ENCODE data around the gene CDK14.
"Not testable (repeated sequence)": the region's sequence is repeated elsewhere in the genome, so short reads cannot be mapped to it uniquely, and the experiment has no call there.

The CDK14 gene

DNA sequence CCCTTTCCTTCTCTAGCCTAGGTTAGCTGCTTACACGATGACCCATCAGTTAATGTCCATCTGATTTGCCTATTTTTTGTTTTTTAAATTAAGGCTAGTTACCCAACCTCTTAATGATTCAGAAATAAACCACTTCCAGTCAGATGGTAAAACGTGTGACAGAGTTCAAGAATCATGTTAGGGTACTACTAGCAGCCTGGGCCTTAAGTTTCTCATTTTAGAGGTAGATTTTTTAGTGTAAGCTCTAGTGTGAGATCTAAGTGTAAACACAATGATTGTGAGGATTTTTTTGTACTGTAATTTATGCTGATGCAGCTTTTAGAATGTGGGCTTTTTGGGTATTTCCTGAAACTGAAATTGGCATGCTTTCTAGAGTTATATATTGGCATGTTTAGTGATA is 130.0 kb downstream of the CDK14 start:
- no peak for DNase-seq

DNA sequence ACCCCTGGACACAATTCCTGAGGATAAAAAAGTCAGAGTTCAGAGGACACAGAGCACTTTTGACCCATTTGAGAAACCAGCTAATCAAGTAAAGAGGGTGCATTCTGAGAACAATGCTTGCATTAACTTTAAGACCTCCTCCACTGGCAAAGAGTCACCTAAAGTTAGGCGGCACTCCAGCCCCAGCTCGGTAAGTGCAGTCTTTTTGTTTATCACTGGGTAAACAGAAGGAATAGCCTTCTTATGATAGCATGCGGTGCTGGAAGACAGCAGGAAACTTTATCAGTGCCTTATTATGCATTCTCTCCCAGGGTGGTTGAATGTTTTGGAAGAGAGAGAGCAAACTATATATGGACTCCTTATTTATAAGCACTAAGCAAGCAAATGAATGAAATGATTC is 130.5 kb downstream of the CDK14 start:
- DNase-seq = no peak

DNA sequence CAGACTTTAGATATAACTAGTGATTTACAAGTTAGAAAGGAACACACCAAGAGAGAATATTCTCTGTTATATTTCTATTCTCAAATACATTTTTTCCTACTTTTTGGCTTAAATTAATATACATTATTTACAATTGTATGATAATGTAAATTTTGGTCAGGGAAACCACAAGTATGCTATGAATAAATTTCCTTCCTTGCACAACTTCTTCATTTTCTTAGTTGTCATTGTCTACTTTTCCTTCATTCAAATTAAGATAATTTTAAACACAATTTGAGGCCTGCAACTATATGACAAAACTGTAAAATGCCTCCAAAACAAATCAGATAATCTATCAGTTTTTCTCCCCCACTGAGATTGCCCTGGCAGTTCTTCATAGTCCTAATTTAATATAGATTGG is 131.3 kb downstream of the CDK14 start:
- DNase-seq = no peak

DNA sequence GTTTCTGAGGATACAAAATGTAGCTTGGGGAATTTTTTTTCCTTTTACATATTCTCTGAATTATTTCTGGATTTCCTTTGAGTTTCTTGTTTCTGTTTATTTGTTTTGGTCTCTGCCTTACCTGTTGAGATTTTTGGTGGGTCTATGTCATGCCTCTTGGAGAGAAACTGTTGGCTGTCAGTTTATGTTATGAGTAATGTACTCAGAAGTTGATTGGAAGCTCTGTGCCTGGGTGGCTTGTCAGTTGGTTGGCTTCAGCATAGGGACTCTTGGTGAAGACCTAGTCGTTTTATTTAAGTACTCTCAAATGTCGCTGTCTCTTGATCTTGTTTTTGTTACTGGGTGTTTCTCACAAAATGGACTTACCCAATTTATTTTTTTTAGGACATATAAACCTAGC is 132.4 kb downstream of the CDK14 start:
- no peak for DNase-seq

DNA sequence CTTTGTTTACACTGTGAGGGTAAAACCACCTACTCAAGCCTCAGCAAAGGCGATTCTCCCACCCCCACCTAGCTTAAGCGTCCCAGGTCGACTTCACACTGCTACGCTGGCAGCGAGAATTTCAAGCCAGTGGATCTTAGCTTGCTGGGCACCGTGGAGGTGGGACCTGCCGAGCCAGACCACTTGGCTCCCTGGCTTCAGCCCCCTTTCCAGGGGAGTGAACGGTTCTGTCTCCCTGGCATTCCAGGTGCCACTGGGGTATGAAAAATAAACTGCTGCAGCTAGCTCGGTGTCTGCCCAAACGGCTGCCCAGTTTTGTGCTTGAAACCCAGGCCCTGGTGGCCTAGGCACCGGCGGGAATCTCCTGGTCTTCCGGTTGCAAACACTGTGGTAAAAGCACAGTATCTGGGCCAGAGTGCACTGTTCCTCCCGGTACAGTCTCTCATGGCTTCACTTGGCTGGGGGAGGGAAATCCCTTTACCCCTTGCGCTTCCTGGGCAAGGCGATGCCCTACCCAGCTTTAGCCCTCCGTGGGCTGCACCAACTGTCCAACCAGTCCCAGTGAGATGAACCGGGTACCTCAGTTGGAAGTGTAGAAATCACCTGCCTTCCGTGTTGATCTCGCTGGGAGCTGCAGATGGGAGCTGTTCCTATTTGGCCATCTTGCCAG is 139.6 kb downstream of the CDK14 start:
- not testable (repeated sequence) for DNase-seq

DNA sequence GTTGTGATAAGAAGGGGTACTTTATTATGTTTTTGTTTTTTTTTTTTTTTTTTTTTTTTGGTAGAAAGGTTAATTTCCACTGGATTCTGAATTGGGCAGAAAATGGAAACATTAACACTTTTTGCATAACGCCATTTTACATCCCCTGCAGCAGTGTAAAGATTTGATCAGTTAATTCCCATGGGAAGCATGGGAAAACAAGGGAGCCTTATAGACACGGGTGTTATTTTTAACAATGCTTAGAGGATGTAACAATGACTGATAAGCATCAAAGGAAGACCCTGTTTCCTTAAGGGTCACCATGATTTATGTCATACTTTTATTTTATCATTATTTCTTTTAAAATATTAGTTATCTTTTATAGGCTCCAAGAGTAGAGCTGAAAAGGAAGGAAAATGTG is 140.2 kb downstream of the CDK14 start:
- DNase-seq = no peak

DNA sequence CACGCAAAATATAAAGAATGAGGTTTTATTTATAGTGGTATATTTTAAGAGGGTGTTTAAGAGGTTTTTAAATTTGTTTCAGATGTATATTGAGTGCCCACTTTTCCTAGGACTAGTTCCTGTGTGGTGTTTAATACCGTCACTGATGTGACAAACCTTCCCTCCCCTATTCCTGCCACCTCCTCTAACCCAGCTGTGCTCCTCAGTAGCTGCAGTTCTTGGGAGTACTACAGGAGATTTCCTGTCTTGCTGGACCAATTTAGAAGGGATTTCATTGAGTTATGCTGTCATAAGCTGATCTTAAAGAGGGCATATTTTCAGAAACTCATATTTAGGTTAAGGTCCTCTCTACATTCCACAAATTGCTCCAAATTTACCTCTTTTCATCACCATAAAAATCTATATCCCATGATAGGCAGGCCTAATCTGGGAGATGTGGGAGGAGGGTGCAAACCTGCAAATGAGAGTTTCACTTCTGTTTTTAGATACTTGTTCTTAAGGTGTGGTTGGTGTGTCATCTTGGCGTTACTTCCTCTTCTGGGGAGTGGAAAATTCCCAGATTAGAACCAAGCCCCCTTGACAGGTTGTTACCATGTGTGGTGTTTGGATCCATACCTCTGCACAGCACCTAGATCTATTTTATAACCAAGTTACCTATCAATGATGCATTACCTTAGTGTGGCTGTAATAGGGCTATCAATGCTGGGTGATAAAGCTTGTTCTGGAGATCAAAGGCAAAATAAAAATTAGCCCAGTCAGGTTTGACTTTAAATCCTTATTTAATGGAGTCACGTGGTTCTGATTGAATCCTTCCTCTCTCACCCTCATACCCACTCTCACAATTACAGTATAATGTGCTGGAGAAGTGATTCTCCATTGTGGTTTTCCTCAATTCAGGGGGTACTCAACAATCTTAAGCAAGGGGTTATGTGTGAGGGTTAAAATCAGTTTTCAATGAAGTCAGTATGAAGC is 141.1 kb downstream of the CDK14 start:
- no peak for DNase-seq

DNA sequence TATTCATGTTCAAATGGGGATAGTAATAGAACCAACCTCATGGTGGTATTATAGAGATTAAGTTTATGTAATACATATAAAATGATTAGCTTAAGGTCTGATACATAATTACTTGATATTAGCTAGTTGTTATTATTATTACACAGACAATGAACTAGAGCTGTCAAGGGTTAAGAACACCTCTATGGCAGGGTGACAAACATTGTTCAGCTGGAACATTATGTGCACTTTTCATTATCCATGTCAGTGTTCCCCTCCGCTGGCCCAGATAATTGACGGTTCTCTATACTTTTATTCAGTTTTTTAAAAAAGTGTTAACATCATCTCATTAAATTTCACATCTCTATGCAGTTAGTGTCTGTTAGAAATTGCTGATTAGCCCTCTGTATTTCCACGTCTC is 142.1 kb downstream of the CDK14 start:
- DNase-seq = no peak

DNA sequence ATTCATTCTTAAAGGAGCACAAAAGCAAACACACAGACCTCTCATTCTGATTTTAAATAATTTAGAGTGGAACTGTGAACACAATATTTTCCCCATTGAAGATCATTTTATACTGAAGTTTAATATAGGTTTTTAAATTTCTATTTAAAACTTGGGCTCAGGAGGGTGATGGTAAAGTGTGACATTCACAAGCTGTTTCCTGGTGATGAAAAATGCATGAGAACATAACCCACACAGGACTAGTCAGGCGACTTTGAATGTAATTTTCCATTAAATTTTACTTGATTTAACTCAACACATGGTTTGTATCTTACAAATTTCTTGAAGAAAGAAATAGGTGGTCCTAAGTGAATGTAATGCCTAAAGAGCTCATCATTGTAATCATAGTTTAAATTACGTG is 143.6 kb downstream of the CDK14 start:
- no peak for DNase-seq

DNA sequence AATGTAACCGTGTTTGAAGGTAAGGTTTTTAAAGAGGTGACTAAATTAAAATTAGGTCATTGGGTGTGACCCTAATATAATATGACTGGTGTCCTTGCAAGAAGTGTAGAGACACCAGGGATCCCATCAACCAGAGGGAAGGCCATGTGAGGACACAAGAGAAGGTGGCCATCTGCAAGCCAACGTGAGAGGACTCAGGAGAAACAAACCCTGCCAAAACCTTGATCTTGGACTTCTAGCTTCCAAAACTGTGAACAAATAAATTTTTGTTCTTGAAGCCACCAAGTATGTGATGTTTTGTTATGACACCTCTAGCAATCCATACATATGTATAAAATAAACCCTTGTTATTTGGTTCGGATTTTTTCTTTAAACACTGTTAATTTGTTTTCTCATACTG is 144.3 kb downstream of the CDK14 start:
- no peak for DNase-seq

DNA sequence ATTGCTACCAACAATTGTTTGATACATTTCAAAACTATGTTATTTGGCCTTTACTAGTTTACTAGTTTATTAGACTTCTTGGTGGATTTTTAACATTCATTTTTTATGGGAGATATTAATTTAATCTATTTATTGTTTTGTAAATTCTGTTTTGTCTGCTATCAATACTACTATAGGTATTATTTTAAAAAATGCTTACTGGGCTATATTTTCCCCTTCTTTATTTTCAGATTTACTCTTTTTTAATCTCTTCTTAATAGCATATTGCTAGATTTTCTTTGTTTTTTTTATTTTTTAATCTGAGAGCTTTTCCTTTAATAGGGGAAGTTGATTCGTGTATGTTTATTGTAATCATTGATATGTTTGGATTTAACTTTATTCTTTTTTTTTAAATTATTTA is 147.5 kb downstream of the CDK14 start:
- no peak for DNase-seq

DNA sequence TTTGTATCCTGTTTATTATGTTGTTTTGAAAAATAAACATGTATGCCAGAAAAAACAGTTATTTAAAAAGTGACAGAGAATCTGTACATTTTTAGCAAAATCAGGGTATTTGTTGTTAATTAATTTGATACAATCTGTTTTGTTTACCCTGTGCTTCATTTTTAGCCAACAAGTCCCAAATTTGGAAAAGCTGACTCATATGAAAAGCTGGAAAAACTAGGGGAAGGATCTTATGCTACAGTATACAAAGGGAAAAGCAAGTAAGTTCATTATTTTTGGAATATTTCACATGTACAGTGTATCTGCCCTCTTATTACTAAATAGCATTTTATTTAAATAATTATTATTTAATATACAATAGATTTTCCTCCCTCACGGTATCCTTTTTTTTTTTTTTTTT is 151.4 kb downstream of the CDK14 start:
- DNase-seq = no peak

DNA sequence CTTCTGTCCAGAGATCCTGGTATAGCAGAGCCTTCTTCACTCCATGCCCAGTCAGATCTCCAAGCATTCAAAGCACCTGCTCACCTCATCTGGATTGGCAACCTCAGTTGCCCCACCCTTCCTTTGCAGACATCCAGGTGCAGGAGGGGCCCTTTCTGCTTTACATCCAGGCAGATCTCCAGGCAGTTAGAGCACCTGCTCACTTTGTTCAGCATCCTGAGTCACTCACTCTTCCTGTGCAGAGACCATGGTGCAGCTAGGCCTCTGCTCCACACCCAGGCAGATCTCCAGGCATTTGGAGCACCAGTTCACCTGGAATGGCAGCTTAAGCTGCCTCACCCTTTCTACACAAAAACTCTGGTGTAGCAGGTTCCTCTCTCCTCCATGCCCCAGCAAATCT is 153.1 kb downstream of the CDK14 start:
- no peak for DNase-seq

DNA sequence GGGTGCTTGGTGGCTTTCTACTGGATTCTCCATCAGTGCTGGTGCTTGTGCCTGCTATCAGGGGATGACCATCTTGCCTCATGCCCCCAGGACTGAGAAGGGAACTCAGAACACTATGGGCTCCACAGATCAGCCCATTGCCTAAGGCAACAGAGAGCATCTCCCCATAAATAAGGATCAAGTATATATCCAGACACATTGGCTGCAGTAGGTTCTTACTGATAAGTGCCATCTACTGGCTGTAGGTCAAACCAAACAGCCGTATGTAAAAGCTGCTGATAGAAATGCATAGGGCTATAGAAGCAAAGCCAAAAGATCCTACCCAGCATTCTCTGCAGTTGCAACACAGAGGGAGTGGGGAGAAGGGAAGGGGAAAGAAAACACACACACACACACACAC is 153.7 kb downstream of the CDK14 start:
- DNase-seq = no peak

DNA sequence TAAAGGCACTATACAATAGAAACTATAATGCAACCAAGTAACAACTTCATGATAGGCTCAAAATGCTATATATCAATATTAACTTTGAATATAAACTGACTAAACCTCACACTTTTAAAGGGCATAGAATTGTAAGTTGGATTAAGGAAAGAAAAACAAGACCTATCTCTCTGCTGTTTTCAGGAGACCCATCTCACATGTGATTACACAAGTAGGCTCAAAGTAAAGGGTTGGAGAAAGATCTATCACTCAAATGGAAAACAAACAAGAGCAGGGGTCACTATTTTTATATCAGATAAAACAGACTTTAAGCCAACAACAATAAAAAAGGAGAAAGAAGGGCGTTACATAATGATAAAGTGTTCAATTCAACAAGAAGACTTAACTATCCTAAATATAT is 155.5 kb downstream of the CDK14 start:
- DNase-seq = no peak

DNA sequence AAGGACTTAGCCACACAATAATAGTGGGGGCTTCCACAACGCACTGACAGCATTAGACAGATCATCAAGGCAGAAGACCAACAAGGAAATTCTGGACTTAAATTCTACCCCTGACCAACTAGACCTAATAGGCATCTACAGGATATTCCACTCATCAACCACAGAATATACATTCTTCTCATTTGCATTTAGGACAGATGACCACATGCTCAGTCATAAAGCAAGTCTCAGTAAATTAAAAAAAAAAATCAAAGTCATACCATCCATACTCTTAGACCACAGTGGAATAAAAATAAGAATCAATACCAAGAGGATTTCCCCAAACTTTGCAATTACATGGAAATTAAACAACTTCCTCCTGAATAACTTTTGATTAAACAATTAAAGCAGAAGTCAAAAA is 155.9 kb downstream of the CDK14 start:
- DNase-seq = no peak

DNA sequence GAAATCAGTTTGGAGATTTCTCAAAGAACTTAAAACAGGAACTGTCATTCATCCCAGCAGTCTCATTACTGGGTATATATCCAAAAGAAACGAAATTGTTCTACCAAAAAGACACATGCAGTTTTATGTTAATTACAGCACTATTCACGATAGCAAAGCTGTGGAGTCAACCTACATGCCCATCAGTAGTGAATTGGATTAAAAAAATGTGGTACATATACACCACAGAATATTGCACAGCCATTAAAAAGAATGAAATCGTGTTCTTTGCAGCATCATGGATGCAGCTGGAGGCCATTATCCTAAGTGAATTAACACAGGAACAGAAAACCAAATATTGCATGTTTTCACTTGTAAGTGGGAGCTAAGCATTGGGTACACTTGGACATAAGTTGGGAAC is 158.9 kb downstream of the CDK14 start:
- DNase-seq = no peak

DNA sequence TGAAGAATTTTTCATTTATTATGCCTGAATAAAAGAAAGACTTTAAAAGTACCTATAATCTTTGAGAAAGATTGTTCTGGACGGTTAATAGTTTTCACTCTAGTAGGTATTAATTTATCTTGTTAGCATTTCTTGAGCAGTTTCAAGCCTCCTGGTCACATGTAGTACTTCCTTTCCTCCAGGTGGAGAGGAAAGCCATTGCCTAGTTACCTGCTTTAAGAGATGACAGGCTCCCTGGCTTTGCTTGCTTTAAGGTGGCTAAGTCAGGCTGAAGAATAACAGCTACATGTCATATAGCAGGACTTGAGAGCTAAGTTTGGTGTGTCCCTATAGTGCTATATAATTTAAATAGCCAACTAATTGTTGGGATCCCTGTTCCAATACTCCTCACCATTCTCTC is 160.2 kb downstream of the CDK14 start:
- DNase-seq = no peak

DNA sequence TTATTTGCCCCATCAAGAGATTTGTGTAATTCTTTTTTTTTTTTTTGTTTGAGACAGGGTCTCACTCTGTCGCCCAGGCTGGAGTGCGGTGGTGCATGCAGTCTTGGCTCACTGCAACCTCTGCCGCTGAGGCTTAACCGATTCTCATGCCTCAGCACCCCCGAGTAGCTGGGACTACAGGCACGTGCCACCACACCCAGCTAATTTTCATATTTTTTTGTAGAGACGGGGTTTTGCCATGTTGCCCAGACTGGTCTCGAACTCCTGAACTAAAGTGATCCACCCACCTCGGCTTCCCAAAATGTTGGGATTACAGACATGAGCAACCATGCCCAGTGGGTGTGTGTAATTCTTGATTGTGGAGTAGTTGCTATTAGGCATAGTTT is 161.4 kb downstream of the CDK14 start:
- not testable (repeated sequence) for DNase-seq

DNA sequence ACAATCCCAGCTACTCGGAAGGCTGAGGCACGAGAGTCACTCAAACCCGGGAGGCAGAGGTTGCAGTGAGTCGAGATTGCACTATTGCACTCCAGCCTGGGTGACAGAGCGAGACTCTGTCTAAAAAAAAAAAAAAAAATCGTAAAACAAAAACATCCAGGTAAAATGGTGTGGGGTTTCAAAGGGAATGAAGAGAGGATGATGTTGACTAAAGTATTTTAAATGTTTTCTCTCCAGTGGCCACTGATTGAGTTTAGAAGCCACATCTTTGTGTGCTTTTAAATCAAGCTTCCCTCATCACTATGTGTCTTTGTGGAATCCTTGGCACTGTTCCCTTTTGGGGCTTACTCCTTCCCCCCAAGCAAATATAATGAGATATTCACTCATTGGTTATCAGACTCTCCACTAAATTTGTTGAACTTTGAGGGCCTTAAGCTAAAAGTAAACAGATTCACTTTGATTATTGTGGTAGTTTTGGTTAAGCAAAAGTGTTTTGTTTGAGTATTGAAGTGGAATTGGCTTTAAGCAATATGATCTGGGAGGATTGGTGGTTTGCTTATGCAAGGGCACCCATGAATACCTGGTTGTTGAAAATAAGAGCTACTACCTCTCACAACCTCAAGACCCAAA is 162.9 kb downstream of the CDK14 start:
- DNase-seq = no peak

DNA sequence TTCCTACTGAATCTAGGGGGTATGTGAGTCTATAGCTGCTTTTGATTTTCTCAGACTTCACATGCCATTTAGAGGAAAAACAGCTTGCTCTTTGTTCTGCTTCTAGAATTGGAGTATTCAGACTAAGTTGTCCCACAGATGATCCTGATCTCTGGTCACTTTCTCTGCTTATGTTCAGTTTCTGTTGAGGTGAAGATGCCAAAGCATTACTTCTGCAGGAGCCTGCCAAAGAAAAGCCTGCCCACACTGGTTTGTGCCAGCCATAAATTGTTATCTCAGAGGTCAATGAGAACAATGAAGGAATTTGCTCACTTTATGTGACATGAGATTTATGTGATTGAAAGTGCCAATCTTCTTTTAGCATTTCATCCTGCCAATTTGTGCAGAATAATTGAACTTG is 163.6 kb downstream of the CDK14 start:
- no peak for DNase-seq

DNA sequence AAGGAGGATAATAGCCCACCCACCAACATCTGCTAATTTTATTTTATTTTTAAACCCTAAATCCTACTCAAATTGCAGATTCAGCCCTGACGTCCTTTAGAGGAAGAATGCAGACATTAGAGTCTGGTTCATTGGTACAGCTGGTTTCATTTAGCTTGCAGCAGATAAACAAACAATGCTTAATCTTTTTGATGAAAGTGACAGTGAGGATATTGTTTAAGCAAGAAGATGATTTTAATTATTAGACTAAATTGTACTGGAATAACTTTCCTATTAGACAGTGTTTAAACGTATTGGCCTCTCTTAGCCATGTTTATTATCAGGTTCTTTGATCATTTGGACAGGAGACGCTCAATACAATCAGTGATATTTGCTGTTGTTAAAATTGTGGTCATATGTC is 164.8 kb downstream of the CDK14 start:
- no peak for DNase-seq

DNA sequence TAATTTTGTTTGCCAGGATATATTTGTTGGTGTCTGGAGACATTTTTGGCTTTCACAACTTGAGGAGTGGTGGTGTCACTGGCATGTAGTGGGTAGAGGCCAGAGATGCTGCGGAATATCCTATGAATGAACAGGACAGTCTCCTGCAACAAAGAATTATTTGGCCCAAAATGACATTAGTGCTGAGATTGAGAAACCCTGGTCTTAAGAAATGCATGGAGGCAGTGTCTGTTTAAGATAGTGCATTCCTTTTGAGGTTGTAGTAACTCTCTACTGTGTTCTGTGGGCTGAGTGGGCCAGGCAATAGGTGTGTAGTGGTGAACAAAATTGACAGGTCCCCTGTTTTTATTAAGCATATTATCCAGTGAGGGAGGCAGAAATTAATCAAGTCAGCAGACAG is 165.5 kb downstream of the CDK14 start:
- DNase-seq = no peak

DNA sequence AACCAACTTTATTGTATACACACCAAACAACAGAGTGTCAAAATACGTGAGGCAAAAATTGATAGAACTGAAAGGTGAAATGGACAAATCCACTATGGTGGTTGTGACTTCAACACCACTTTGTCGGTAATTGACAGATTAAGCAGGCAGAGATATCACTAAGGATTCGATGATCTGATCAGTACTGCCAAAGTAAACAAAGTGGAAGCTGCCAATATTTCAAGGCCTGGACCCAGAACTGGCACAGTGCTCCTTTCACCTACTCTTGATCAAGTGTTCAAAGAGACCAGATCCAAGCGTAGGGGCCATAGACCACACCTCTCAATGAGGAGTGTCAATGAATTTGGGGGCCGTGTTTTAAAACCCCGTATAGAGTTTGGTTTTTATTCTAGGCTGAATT is 167.0 kb downstream of the CDK14 start:
- no peak for DNase-seq

Measured in activated CD4-positive, CD25-positive, alpha-beta regulatory T cell (primary cell).